NOMO-1 treated with dmso at 0.1 percent for 144 hours (cell line): ENCODE measurements around the gene S1PR1.

Experiments used
- DNase-seq: peaks from one replicate; lab custom pipeline; 2025; ENCODE audit not compliant: unreplicated experiment; lab: John Stamatoyannopoulos, UW

S1PR1 gene

GRCh38 chr1:101278845-101279244 is 42.0 kb downstream of the S1PR1 start:
- DNase-seq = no peak

DNA sequence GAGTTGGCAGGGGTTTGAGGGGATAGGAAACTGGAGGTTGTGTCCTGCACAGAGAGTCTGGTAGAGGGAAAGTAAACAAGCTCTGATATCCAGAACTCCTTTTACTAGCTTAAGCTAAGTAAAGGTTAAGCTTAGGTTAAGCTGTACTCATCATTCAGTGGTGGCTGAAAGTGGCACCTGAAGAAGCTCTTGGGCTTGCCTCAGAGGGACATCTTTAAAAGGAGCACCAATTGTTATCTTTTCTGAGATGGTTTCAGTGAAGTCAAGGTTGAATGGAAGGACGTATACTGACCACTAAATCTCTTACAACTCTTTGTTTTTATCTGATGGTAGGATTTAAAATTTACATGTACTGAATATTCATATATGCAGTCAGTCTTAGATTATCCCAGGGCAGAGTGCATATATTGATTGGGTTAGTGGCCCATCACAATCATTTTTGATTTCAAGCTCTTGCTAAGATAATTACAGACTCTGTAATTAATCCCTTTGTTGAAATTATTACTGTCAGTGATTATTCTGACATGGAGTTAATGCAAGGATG is 43.3 kb downstream of the S1PR1 start:
- no peak for DNase-seq

DNA sequence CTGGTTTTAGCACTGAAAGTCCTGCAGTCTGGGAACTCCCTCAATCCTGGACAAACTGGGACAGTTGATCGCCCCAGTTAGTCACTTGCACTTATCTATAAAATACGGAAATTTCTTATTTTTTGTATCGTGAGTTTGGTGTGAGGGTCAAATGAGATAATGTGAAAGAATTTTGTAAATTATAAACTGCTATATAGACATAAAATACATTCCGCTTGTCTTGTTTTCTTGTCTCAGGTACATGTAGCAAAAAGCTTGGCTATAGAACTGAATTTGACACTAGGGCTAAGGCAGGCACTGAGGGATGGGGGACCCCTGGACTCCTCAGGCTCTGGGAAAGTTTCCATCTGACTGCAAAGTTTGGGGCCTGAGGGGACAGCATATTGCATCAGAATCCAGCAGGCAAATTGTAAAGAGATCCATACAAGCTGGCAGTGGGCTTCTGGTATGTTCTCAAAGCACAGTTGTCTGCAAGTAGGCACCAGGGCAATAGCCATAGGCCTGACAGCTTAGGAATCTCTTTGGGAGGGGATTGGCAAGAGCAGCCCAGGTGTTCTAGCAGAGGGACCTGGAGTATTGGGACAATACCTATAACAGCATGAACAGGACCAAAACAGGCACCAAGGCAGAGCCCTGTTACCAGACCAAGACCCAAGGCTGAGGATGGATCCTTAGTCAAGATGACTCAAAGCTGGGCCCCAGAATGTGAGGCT is 44.3 kb downstream of the S1PR1 start:
- DNase-seq = no peak

DNA sequence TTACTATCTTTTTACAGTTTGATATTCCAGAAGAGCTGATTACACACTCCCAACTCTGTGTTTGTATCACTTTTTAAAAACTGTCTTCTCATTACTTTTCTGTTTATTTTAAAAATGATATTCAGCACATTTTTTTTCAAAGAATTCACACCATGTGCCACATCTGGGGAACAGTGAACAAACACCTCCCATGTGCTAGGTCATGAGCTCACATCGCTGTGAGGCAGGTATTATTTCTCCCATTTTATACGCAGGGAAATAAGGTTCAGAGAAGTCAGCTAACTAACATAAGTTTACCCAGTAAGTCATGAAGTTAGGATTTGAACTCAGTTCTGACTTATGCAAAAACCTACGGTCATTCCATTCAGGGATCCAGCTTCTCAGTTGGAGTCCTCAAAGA is 44.9 kb downstream of the S1PR1 start:
- DNase-seq = no peak

- no peak for DNase-seq
Observed at GRCh38 chr1:101282314-101283038, 45.7 kb downstream of the S1PR1 start.

GRCh38 chr1:101283443-101283842 is 46.6 kb downstream of the S1PR1 start:
- DNase-seq = no peak

DNA sequence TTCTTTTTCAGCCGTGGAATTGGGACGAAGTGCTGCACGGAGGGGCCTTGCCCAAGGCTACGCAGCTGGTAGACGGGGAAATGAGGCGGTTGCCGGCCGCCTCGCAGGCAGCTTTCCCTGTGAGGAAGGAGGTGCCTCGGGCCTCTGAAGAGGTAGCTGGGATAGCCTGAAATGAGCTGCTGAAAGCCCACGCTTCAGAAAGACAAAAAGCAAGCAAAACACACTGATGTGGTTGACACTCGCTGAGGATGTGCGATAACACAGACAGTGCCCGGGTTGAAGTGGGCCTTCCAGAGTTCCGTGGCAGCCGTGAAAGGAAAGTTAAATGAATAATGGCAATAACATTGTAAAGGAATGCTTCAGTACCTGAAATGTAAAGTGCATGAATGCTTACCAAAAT is 47.2 kb downstream of the S1PR1 start:
- DNase-seq = no peak

DNA sequence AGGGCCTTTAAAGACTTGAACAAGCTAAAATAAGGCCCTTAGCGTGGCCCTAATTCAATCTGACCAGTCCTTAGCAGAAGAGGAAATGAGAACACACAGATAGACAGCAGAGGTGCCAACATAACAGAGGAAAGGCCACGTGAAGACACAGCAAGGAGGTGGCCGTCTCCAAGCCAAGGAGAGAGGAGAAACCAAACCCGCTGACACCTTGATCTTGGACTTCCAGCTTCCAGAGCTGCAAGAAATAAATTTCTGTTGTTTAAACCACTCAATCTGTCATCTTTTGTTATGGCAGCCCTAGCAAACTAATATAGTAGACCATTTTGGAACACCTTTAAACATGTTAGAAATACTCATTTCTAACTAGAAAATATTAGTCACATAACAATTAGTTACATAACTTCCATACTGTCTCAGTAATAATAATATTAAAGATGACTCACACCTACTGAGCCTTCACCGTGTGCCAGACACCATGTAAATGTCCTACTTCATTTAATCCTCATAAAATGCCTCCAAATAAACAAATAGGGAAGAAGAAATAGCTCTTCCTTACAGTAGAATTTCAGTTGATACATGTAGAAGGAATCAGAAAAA is 47.9 kb downstream of the S1PR1 start:
- DNase-seq = no peak

DNA sequence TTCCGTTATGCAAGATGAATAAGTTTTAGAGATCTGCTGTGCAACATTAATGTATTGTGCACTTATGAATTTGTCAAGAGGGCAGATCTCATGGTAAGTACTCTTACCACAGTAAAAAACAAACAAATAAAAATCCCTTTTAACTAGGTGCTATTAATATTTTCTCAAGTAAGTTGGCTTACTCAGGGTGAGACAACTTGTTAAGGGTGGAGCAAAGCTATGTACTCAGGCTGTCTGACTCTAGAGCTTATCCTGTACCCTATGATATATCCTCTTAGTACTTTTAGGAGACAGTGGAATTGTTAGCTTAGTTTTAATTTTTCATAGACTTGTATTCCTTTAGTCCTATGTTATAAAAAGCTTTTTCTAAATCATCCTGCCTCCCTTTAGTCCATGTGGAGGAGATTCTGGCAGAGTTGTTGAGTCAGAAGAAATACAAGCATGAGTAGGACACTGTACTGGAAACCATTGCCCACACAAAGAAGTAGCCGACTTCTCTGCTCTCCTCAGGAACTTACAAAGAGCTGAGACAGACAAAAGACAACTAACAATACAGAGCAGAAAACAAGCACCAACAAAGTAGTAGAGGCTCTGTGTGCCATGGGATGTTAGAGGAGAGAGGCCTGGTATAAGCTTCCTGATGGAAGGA is 49.2 kb downstream of the S1PR1 start:
- no peak for DNase-seq

- DNase-seq = no peak
Observed at GRCh38 chr1:101288491-101288944, 51.7 kb downstream of the S1PR1 start.

GRCh38 chr1:101290119-101290921 is 53.5 kb downstream of the S1PR1 start:
- no peak for DNase-seq
